GM19193 (cell line): Measurements from ENCODE around the gene TMEM132C.

ENCODE experiments used
- POLR2A ChIP-seq: IDR thresholded peaks from 4 replicates; pipeline ENCODE4 v1.6.1; 2011; ENCODE audit not compliant: insufficient read depth, insufficient read length; ENCODE audit errors: extremely low read depth

Gene TMEM132C

DNA sequence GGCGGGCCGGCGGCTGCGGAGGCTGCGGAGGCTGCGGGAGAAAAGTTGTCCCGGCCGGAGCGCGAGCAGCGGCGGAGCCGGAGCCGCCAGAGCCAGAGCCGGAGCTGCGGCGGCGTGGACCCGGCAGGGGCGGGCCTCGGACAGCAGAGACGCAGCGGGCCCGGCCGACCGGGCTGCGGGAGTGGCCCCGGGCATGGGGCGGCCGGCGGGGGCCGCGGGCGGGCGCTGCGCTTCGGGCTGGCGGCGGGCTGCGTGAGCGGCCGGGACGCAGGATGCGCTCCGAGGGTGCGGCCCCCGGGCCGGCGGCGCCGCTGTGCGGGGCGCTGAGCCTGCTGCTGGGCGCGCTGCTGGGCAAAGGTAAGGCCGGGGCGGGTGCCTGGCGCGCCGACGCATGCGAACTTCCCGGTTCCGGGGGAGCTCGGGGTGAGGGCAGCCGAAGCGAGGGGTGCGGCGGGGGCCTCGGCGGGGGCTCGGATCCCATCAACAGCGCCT, at the start of gene TMEM132C:
TSS of gene TMEM132C (plus strand) at position 40 of the 492 bp plus-strand sequence. CDS start at position 273, 233 bp downstream.
- TF ChIP-seq POLR2A, result no peak

GRCh38 chr12:128224226-128224625, 42.7 kb upstream of the TMEM132C start:
- no peak for TF ChIP-seq POLR2A

DNA sequence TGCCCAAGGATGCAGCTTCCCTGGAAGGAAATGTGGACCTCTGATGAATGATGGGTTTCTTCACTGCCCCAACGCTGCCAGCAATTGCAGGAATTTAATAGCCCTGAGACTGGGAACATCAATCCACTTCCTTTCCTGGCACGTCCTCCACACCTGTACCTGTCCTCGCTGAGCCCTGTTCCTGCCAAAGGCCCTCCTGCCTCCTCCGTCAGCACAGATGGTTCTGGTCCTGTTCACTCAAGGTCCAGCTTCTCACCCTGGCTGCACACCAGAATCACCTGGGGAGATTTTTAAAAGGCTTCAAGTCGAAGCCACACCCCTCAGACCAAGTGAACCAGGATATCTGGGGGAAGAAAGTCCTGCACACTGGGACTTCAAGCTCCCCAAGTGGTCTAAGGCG, 38.4 kb upstream of the TMEM132C start:
- TF ChIP-seq POLR2A, result no peak

DNA sequence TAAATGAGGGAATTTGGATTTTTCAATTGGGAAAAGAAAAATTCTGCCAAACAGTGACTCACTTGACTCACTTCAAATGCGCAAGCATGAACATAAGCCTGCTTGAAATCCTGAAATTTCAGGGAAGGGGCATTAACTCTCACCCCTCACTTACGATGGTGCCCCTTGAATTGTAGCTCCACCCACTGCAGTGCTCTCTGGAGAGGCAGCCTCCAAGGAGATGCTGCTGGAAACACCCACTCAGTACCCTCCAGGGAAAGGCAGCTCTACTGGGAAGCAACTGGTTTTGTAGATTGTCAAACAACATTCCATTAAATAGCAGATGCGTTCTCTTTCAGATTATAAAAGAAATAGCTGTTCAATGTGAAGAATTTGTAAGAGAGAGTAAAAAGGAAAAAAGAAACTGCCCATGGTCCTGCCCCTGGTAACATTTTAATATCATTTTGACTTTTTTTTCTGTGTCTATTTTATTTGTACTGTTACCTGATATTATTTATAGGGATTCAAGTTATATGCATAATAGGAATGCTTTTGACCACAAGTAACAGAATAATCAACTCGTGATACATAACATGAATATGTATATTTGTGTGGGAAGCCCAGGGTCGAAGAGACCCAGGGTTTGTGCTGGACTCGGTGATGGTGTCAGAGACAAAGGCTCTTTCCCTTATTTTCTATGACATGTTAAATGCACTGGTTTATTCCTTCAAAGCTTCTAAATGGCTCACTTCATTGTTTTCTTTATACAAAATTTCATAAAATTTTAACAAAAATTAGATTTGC, 31.1 kb upstream of the TMEM132C start:
- no peak for TF ChIP-seq POLR2A

- no peak for TF ChIP-seq POLR2A
Measured at GRCh38 chr12:128236525-128236924, 30.4 kb upstream of the TMEM132C start.

DNA sequence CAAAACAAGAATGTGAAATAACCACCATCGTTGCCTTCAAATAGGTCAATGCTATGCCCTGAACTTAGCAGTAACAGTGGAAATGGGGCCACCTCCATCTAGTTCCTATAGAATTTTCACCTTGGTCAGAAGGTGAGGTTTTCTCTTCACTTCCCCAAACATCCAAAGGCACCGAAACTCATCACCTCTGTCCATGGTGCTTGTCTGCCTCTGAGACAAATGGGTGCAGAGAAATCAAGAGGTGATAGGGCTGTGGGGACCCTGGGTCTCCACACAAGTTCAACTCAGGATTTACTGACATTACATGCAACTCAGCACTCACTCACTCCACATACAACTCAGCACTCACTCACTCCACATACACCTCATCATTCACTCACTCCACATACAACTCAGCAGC, 26.2 kb upstream of the TMEM132C start:
- no peak for TF ChIP-seq POLR2A

DNA sequence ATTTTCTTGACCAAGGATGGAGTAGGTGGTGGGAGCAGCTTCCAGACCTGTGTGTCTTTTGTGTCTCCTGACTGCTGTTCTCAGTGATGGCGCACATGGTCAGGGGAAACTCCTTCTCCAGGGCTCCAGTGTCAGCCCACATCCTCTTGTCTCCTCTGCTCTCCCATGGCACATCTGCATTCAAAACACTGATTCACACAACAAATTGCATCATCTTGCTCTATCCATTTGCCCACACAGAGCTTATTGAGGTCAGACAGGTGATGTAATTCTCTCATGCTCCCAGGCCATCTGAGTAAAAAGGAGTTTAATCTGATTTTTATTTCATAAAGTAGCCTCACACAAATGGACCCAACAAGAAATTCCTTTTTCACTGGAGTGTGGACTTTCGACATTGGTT, 21.8 kb upstream of the TMEM132C start:
- no peak for TF ChIP-seq POLR2A

GRCh38 chr12:128245905-128246304, 21.1 kb upstream of the TMEM132C start:
- no peak for TF ChIP-seq POLR2A

- TF ChIP-seq POLR2A, result no peak
Measured at GRCh38 chr12:128250096-128250495, 16.9 kb upstream of the TMEM132C start.

DNA sequence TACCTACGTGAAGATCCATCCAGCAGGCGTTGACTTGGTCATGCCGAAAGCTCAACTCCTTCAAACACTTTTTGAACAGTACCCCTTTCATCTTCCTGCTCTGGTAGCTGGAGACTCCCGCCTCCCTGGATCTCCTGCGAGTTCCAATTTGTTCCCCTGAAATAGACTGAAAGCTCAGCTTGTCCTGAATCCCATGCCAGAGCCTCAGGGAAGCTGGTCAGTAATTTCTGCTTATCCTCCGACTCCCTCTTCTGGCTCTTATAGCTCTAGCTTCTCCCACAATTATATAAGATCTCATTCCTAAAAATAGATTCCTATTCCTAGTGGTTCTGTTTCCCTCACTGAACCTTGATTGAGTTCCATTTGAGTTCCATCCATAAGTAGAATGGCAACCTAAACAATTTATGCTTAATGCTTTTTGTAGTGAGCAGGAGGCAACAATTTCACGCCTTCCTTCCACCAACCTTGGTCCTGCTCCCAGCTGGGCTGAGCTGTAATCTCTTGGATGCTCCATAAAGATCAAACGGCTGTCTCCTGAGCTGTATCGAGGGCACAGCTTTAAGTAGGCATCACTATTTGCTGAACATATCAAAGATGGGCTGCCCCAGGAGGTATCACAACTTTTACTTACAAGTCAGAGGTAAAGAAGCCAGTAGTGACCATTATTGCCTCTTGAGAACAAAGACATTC, 8.0 kb upstream of the TMEM132C start:
- no peak for TF ChIP-seq POLR2A

DNA sequence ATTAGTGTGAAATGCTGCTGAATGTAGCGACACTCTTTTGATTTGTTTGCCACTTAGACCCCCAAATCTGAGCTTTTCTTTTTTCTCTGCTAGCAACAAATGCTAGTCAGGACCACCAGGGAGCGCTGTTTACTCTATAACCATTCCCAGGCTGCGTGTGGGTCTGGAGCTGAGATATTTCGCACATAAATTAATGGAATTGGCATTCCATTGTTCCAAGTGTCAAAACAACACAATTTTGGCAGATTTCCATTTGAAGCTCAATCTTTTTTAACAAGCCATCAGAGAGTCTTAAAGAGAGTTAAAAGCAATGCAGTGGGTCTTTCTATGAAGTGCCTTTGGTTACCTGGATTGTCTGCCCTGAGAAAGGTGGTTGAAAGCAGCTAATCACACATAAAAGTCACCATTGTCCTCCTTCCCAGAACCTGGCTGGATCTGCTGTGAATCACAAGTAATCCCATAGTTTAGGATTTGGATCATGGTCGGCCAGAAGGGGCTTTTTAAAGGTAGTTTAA, 7.4 kb upstream of the TMEM132C start:
- no peak for TF ChIP-seq POLR2A

- no peak for TF ChIP-seq POLR2A
Measured at GRCh38 chr12:128261757-128262156, 5.2 kb upstream of the TMEM132C start.

GRCh38 chr12:128265566-128265965, 1.4 kb upstream of the TMEM132C start:
- no peak for TF ChIP-seq POLR2A

- TF ChIP-seq POLR2A, result no peak
Measured at GRCh38 chr12:128266086-128266485, 884 bp upstream of the TMEM132C start.

GRCh38 chr12:128266541-128267130, 334 bp upstream of the TMEM132C start:
- no peak for TF ChIP-seq POLR2A
